IPS DF 19.7 (cell line): ENCODE measurements around the gene DIAPH2.

Experiments used
- DNase-seq: peaks from one replicate; pipeline ENCODE4 v3.0.0-alpha.2; 2013; ENCODE audit warnings: low read depth, low spot score

Gene DIAPH2

GRCh38 chrX:97046867-97047266 is 362.2 kb downstream of the DIAPH2 start:
- DNase-seq, result no peak

DNA sequence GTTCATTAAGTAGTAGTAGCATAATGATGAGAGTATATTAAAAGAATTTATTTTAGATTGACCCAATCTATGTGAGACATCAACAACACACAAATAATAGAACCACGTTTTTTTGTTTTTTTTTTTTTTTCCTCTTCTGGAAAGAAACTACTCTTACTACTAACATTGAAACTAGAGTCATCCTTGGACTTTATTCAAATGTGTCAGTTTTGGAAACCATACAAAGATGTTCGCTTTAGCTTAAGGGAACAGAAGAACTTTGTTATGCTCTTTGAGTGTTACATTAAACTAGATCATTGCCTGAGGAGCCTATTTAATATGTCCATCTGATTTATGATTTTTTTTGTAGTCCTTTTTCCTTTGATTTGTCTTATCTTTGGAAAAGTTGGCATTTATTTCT is 365.8 kb downstream of the DIAPH2 start:
- DNase-seq, result no peak

- DNase-seq, result no peak
Measured at GRCh38 chrX:97057349-97057909, 372.8 kb downstream of the DIAPH2 start.

GRCh38 chrX:97060020-97060419 is 375.4 kb downstream of the DIAPH2 start:
- peak; percentile 5 for DNase-seq

- DNase-seq, result no peak
Measured at GRCh38 chrX:97065066-97065465, 380.4 kb downstream of the DIAPH2 start.

DNA sequence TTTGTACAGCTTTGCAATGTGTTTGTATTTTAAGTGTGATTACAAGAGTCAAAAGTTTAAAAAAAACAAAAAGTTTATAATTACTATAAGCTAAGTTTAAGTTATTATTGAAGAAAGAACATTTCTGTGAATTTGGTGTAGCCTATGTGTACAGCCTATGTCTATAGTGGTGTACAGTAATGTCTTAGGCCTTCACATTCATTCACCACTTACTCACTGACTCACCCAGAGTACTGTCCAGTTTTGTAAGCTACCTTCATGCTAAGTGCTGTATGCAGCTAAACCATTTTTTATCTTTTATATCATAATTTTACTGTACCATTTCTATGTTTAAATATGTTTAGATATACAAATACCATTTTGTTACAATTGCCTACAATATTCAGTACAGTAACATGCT is 381.3 kb downstream of the DIAPH2 start:
- no peak for DNase-seq

- DNase-seq, result no peak
Measured at GRCh38 chrX:97066381-97066780, 381.7 kb downstream of the DIAPH2 start.

GRCh38 chrX:97070346-97070745 is 385.7 kb downstream of the DIAPH2 start:
- no peak for DNase-seq

- DNase-seq, result no peak
Measured at GRCh38 chrX:97074400-97074799, 389.8 kb downstream of the DIAPH2 start.

DNA sequence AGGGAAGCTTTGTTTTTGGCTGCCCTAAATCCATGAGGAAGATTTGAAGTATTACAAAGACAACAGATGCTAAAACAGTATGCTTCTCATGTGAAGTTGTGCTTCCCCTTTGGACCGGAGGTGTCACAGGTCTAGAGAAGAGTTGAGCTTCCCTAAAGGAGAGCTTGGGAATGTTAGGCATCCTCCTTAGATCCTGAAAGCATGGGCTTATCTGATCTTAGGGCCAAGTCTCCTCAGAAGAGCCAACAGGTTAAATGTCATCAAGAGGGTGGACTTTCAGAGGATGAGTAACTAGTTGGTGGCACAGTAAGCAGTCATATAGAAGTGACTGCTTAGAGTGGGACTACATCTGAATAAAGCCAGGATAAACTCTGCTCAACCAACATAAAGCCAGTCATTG is 404.5 kb downstream of the DIAPH2 start:
- DNase-seq, result no peak

- no peak for DNase-seq
Measured at GRCh38 chrX:97096385-97096784, 411.7 kb downstream of the DIAPH2 start.

DNA sequence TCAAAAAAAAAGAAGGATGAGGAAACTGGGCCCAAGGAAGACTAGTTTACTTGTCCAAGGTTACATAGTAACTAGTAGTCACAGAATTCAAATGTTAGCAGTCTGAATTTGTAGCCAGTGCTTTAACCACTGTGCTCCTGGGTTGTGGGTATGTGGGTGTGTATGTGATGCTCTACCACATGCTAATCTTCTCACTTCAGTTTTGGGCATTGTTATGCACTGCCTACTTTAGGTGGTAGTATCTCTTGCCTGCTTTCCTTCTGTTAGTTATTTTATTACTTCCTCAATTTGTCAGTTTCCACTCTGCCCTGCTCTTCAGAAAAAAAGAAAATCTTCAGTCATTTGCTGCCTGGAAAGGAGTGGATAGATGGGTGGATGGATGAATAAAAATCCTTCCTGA is 418.3 kb downstream of the DIAPH2 start:
- no peak for DNase-seq

DNA sequence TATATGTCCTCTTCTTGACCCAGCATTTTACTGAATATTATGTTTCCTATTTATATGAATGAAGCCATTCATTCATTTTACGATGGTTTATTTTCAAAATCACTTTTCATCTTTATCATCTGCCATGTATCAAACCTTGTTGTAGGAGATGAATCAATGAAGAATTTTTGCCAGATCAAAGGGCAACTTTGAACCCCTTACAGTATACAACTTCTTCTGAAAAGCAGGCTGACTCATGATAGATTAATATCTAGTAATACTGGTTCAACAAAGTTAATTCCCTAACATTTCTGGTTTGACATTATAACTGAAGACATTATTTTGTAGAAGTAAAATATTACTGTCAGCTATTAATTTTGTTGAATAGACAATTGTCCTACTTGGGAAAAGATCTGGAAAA is 425.1 kb downstream of the DIAPH2 start:
- DNase-seq, result no peak

DNA sequence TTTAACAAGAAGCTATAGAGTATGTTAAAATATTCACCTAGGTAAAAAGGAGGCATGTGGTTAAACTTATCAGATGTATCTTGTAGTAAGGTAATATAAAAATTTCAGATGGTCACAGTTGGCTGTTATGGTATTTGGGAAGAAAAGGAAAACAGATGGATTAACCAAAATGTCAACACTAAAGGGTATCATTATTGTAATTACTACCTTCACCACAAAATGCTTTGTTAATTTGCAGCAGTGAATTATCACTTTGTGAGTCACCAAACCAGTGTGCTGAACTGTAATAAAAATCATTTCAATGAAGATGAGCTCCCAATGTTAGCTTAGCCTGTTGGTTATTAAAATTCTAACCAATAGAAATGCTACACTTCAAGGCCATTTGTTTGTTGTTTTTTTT is 432.9 kb downstream of the DIAPH2 start:
- DNase-seq, result no peak

DNA sequence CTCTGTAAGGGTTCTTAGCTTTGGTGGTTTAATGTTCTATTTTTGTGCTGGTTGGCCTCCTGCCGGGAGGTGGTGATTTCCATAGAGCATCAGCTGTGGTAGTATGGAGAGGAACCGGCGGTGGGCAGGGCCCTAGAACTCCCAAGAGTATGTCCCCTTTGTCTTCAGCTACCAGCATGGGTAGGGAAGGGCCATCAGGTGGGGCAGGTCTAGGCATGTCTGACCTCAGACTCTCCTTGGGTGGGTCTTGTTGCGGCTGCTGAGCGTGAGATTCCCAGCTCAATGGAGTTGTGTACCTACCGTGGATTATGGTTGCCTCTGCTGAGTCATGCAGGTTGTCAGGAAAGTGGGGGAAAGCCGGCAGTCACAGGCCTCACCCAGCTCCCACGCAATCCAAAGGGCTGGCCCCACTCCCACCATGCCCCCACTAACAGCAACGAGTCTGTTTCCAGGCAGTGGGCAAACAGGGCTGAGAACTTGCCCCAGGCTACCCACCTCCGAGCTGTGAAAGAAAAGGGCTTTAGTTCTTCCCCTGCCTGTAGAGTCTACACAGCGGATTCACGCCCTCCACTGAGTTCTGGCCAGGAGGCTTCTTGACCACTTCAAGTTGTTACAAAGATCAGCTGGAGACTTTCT is 434.9 kb downstream of the DIAPH2 start:
- no peak for DNase-seq

DNA sequence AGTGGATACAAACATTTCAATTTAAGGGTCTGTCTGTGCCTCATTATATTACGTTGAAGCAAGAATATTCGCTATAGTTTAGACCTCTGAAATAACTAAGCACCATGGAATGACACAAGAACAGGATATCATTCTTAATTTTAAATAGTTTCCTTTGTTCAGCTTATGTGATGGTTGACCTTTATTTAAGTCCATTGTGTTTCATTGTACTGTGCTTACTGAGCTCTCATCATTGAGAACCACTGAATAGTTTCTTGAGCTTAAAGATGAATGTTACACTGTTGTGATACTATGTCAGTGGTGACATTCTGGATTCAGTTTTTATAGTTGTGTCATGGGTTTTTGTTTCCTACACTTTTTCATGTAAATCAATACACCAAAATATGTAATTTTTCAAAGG is 438.4 kb downstream of the DIAPH2 start:
- no peak for DNase-seq

GRCh38 chrX:97126020-97126419 is 441.4 kb downstream of the DIAPH2 start:
- no peak for DNase-seq

DNA sequence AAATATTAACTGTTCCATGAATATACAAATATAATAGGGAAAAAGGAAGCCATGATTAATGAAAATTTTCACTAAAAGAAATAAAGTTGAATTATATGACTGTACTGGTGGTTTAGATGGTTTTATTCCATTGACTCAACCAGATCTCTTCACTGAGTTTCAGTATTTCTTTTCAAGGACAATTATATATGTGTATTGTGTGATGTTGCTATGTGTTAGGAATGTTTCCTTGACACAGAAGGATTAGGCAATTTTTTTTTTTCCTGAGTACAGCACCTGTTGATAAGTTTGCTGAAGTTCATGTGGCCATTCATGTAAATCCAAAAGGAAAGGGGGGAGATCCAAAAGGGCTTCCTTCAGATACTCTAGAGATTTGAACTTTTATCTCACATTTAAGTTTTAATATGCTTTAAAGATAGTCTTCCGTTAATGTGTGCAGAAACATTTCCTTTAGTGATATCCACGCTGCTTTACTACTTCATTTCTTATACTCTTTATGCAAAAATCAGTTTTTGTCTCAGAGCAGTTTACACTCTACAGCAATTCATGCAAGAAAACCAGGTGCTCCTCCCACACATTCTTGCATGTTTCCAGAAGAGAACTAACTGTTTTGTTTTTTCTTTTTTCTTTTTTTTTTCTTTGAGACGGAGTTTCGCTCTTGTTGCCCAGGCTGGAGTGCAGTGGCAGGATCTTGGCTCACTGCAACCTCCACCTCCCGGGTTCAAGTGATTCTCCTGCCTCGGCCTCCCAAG is 448.2 kb downstream of the DIAPH2 start:
- DNase-seq, result no peak

DNA sequence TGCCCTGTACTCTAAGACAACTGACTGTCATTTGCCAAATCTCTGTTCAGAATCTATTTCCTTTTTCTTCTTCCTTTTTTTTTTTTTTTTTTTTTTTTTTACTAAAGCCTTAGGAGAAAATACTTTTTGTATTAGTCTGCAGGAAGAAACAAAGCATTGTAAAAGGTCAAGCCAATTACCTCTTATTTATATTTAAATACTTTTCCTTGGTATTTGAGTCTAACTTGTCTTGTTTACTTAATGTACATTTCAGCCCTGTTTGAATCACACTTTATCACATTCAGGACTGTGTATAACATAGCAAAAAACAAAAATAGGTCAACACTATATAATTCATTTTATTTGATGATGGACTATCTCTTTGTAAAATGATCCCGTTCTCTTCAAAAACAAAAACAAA is 461.3 kb downstream of the DIAPH2 start:
- no peak for DNase-seq

DNA sequence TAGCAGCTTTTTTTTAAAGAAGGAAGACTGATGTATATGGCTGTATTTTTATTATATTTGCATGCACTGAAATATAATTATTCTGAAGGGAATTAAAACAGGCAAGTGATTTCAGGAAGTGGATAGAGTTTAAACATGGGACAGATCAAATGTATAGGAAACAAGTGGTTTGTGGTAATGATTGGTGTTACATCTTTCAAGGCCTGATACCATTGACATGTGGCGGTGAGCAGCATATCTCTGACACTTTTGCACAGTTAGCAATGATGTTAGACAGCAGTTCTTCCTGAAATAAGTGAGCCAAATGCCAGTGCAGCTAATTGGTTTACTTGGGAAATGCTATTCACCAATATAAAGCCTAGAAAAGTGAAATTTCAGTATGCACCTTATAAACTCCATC is 471.2 kb downstream of the DIAPH2 start:
- no peak for DNase-seq

DNA sequence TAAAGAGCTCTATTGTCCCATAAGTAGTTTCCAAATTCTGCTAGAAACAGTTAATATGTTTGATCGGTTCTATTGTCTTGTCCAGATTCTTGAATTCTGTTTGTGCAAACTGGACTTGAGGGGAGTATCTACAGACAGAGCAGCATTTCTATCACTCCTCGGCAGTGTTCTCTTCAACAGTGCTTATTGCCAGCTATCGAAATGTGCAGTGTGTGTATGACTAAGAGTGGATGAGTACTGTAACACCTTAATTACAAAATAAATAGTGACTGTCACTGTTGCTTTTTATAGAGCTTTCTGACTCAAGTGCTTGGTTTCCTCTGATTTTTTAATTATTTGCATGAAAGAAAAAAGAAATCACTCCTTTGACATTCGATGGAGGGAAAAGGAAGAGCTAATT is 473.6 kb downstream of the DIAPH2 start:
- no peak for DNase-seq

- DNase-seq, result no peak
Measured at GRCh38 chrX:97159916-97160800, 475.5 kb downstream of the DIAPH2 start.
